MM.1S (cell line): ENCODE measurements around the gene FIP1L1.

Source experiments
- EZH2 ChIP-seq: fragments of 300-600 bp; sonication (generic); optimal IDR thresholded peaks from 2 replicates; pipeline ENCODE3; 2017; ENCODE audit warnings: low read depth, mild to moderate bottlenecking, antibody characterized with exemption, low read length, mixed read lengths
- EZH2phosphoT487 ChIP-seq: fragments of 300-600 bp; sonication (generic); IDR thresholded peaks from 2 replicates; pipeline ENCODE4 v1.6.1; 2018; ENCODE audit warnings: antibody characterized with exemption, low read length
- TF ChIP-seq, protein P1 (sequence below): fragments of 300-600 bp; sonication (generic); IDR thresholded peaks from 2 replicates; pipeline ENCODE4 v1.5.1; 2016; ENCODE audit warnings: antibody characterized with exemption, low read length, mixed read lengths

- TF ChIP-seq, protein P1, sequence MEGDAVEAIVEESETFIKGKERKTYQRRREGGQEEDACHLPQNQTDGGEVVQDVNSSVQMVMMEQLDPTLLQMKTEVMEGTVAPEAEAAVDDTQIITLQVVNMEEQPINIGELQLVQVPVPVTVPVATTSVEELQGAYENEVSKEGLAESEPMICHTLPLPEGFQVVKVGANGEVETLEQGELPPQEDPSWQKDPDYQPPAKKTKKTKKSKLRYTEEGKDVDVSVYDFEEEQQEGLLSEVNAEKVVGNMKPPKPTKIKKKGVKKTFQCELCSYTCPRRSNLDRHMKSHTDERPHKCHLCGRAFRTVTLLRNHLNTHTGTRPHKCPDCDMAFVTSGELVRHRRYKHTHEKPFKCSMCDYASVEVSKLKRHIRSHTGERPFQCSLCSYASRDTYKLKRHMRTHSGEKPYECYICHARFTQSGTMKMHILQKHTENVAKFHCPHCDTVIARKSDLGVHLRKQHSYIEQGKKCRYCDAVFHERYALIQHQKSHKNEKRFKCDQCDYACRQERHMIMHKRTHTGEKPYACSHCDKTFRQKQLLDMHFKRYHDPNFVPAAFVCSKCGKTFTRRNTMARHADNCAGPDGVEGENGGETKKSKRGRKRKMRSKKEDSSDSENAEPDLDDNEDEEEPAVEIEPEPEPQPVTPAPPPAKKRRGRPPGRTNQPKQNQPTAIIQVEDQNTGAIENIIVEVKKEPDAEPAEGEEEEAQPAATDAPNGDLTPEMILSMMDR = no peak
- no peak for TF ChIP-seq EZH2
- no peak for TF ChIP-seq EZH2phosphoT487
These were observed at the start of gene FIP1L1 for GRCh38 chr4:53377319-53378170.
